Measurements from ENCODE around the gene AHRR. TPM values are rescaled to one million over a fixed set of nuclear protein-coding genes. Genes with fewer than 3 reads are reported as not detected.

The AHRR gene
- total RNA-seq, 1 experiment from 2014 or later: 2.2 TPM

- no peak overlapping the region for H2AK5ac ChIP-seq (ENCODE audit: insufficient read length, low read length)
- no peak overlapping the region for H2BK12ac ChIP-seq (ENCODE audit: insufficient read length, low read depth, low read length)
- no peak overlapping the region for H2BK120ac ChIP-seq (ENCODE audit: low read depth, low read length, poor library complexity, severe bottlenecking)
- no peaks in the 10 kb centered on the region for H3K4me1 ChIP-seq (ENCODE audit: insufficient read depth, low read length)
- no CpG with 5 or more reads among the region's 19 CpGs for WGBS (ENCODE audit: extremely low coverage, insufficient read length, low lambda C conversion rate)
- no peaks in the 10 kb centered on the region for H4K20me1 ChIP-seq (ENCODE audit: control insufficient read depth, insufficient read depth, insufficient read length)
- no peak overlapping the region for H3K4ac ChIP-seq (ENCODE audit: low read depth, low read length)
- H3K27ac ChIP-seq (ENCODE audit: insufficient read length, low read depth, low read length): no peak overlapping the region
- 0 out of 3 replicates have a peak, but pooled peaks have one; percentile 12 for TF ChIP-seq CTCF (conservative IDR thresholded peaks at IDR 0.05)
- H3T11ph ChIP-seq (ENCODE audit: low read length): no peak overlapping the region
- no peak for DNase-seq
- peaks cover 7% of the 10 kb centered on the region; the same call in 1 of the 2 replicates for H3K27me3 ChIP-seq (ENCODE audit: insufficient read depth, low read length)
- H2AFZ ChIP-seq (ENCODE audit: low read length): no peak overlapping the region
- H3K27me3 Mint-ChIP-seq (ENCODE audit: low read depth): peaks cover 13% of the 10 kb centered on the region
- no peak overlapping the region for H3K23ac ChIP-seq (ENCODE audit: insufficient read length, low read depth, low read length)
- H4K91ac ChIP-seq (ENCODE audit: insufficient read length, low read depth, low read length): no peak overlapping the region
- H4K8ac ChIP-seq (replicated peaks; ENCODE audit: insufficient read length, low read depth, low read length): no peak overlapping the region
- no peak overlapping the region; the same call in 1 of the 2 replicates for H3K14ac ChIP-seq (ENCODE audit: insufficient read depth, low read length)
- peaks cover 13% of the 10 kb centered on the region for H3K23me2 ChIP-seq (ENCODE audit: insufficient read length, low read depth, low read length, poor library complexity, severe bottlenecking)
- H3K9me3 Mint-ChIP-seq: no peaks in the 10 kb centered on the region
- H2BK5ac ChIP-seq (ENCODE audit: insufficient read length, low read length): no peak overlapping the region
- H3K4me2 ChIP-seq (ENCODE audit: insufficient read depth, insufficient read length, low read length): no peak overlapping the region
- no peak overlapping the region for H4K5ac ChIP-seq (ENCODE audit: insufficient read length, low read depth, low read length)
- H3K79me1 ChIP-seq (ENCODE audit: insufficient read depth, low read depth, low read length, poor library complexity, severe bottlenecking): no peaks in the 10 kb centered on the region
- H3K27ac Mint-ChIP-seq: no peak overlapping the region
- peaks cover 0 to 9% (median 8%) of the 10 kb centered on the region in 3 experiments; a peak in 4 of 7 replicates for H3K36me3 Mint-ChIP-seq (ENCODE audit: insufficient read depth in 1 of 3, low read depth in 3 of 3)
- no peak overlapping the region for H3K56ac ChIP-seq (ENCODE audit: insufficient read length, low read depth, low read length)
- no peaks in the 10 kb centered on the region for H3K9me3 ChIP-seq (ENCODE audit: control insufficient read depth, low read depth, low read length)
- no peak overlapping the region for H2BK20ac ChIP-seq (ENCODE audit: low read depth, low read length, poor library complexity, severe bottlenecking)
- H3K9ac ChIP-seq (ENCODE audit: extremely low read depth, insufficient read length, low read length): no peak overlapping the region
- H3K4me3 Mint-ChIP-seq: no peak overlapping the region
- no peaks in the 10 kb centered on the region for H3K79me2 ChIP-seq (ENCODE audit: insufficient read depth, low read length)
- H3K18ac ChIP-seq (ENCODE audit: insufficient read length, low read depth, low read length): no peak overlapping the region
- peaks cover 7% of the 10 kb centered on the region in 2 experiments for H3K4me1 Mint-ChIP-seq
- H2BK15ac ChIP-seq (ENCODE audit: low read depth, low read length): no peak overlapping the region
Observed at GRCh38 chr5:469752-470483, 148.4 kb downstream of the AHRR start.
